GM12878 (cell line): Measurements from ENCODE around the gene CACNA1D. TPM values are rescaled to one million over a fixed set of nuclear protein-coding genes. Genes with fewer than 3 reads are reported as not detected.

Experiments
- ATAC-seq: fragments of 200-7000 bp; cut with Tn5 transposase; 3 replicates; pipeline ENCODE4 v1.9.1; 2020; ENCODE audit warnings: mild to moderate bottlenecking, moderate library complexity
- BruUV-seq: library from RNA; stranded (reverse); fragments of 400-500 nt; replicated peaks from 2 replicates; lab custom pipeline; 2021; lab: Mats Ljungman, UMichigan
- CTCF ChIA-PET: fragments of 300-600 bp; sonication (Branson Sonifier 250); formaldehyde crosslinking; extraction: SDS; loops from one replicate; lab custom pipeline; 2021; ENCODE audit warnings: inconsistent platforms; lab: Yijun Ruan, JAX
- POLR2A ChIA-PET: fragments of 350-600 bp; formaldehyde crosslinking; extraction: SDS; loops from one replicate; lab custom pipeline; 2021; ENCODE audit warnings: inconsistent platforms; lab: Charles Lee
- RAD21 ChIA-PET: fragments of 300-600 bp; sonication (Branson Sonifier 250); formaldehyde crosslinking; loops from one replicate; lab custom pipeline; 2023; ENCODE audit warnings: antibody characterized with exemption; ENCODE audit not compliant: unreplicated experiment; lab: Charles Lee
- SMC1A ChIA-PET: fragments of 300-600 bp; sonication (Branson Sonifier 250); formaldehyde crosslinking; loops from one replicate; lab custom pipeline; 2023; ENCODE audit not compliant: unreplicated experiment, uncharacterized antibody; lab: Charles Lee
- DNase-seq: peaks from one replicate; pipeline ENCODE4 v3.0.0-alpha.2; 2011; ENCODE audit warnings: low read depth, low spot score
- FAIRE-seq: peaks from 3 replicates; lab custom pipeline; 2011; peaks lifted over from hg19 to GRCh38; lab: Jason Lieb, UNC
- H2AFZ ChIP-seq: 2 replicates; pipeline ENCODE4 v1.6.0; 2011; ENCODE audit warnings: low read depth, low read length, control low read depth; ENCODE audit not compliant: control insufficient read depth
- H3K27ac ChIP-seq: 2 replicates; pipeline ENCODE4 v1.5.1; 2011; ENCODE audit warnings: control low read depth; ENCODE audit not compliant: control insufficient read depth, insufficient read depth
- H3K27me3 ChIP-seq, 2 experiments: replicated peaks in 1 of 2; 2 replicates each; pipeline versions ENCODE4 v1.6.0 to v1.6.1; 2011; ENCODE audit warnings: low read length in 1 of 2; ENCODE audit not compliant: control insufficient read depth in 2 of 2, insufficient read depth in 2 of 2
- H3K36me3 ChIP-seq, 2 experiments: 2 replicates each; pipeline ENCODE4 v1.5.1; 2011; ENCODE audit warnings: low read length in 1 of 2; ENCODE audit not compliant: control insufficient read depth in 2 of 2, insufficient read depth in 2 of 2
- H3K4me1 ChIP-seq: 2 replicates; pipeline ENCODE4 v1.6.1; 2011; ENCODE audit warnings: mild to moderate bottlenecking, low read length, moderate library complexity, mixed read lengths; ENCODE audit not compliant: control insufficient read depth, insufficient read depth
- H3K4me2 ChIP-seq: 2 replicates; pipeline ENCODE4 v1.6.0; 2011; ENCODE audit warnings: control low read depth; ENCODE audit not compliant: control insufficient read depth, insufficient read depth
- H3K4me3 ChIP-seq: fragments of 200-600 bp; sonication (generic); 2 replicates; pipeline ENCODE4 v1.5.1; 2016
- H3K79me2 ChIP-seq: 2 replicates; pipeline ENCODE4 v1.6.0; 2011; ENCODE audit warnings: low read length; ENCODE audit not compliant: control insufficient read depth, insufficient read depth
- H3K9ac ChIP-seq: 2 replicates; pipeline ENCODE4 v1.8.0; 2011; ENCODE audit warnings: low read length, control low read depth, mixed read lengths; ENCODE audit not compliant: control insufficient read depth, insufficient read depth
- H3K9me3 ChIP-seq: replicated peaks from 3 replicates; pipeline ENCODE4 v1.5.1; 2011; ENCODE audit warnings: mild to moderate bottlenecking, low read length; ENCODE audit not compliant: control insufficient read depth, insufficient read depth
- H4K20me1 ChIP-seq: 2 replicates; pipeline ENCODE4 v1.6.0; 2011; ENCODE audit not compliant: control insufficient read depth, insufficient read depth
- BHLHE40 ChIP-seq, 2 experiments: fragments of 450-650 bp in 1 of 2; IDR thresholded peaks; 2 replicates each; pipeline ENCODE4 v1.6.1; 2011 to 2017; ENCODE audit warnings: low read depth in 2 of 2, borderline replicate concordance in 1 of 2, improper control_type of control experiment in 1 of 2, low read length in 1 of 2, mild to moderate bottlenecking in 1 of 2
- KLF5 ChIP-seq: fragments of 450-650 bp; IDR thresholded peaks from 2 replicates; pipeline ENCODE4 v1.6.1; 2014; ENCODE audit warnings: mild to moderate bottlenecking; ENCODE audit not compliant: partially characterized antibody
- MEF2B ChIP-seq: fragments of 450-650 bp; IDR thresholded peaks from 2 replicates; pipeline ENCODE4 v1.6.1; 2018; ENCODE audit warnings: mild to moderate bottlenecking, moderate library complexity; ENCODE audit not compliant: partially characterized antibody, poor library complexity, severe bottlenecking
- NR2C2 ChIP-seq: IDR thresholded peaks from 2 replicates; pipeline ENCODE4 v1.6.1; 2011; ENCODE audit warnings: borderline replicate concordance, low read depth; ENCODE audit not compliant: control insufficient read depth, insufficient read length
- RBBP5 ChIP-seq: fragments of 200-600 bp; sonication (generic); conservative IDR thresholded peaks from 2 replicates; pipeline ENCODE4 v1.6.1; 2016
- TCF7 ChIP-seq: IDR thresholded peaks from 2 replicates; pipeline ENCODE4 v1.6.1; 2014; ENCODE audit warnings: antibody characterized with exemption, borderline replicate concordance
- ZBTB11 ChIP-seq: fragments of 450-650 bp; formaldehyde crosslinking; IDR thresholded peaks from 2 replicates; pipeline ENCODE4 v1.5.0; 2022; ENCODE audit warnings: mild to moderate bottlenecking, missing genetic modification characterization
- ZBTB33 ChIP-seq: fragments of 450-650 bp; IDR thresholded peaks from 2 replicates; pipeline ENCODE4 v1.6.1; 2017; ENCODE audit warnings: mild to moderate bottlenecking
- ZNF207 ChIP-seq: fragments of 450-650 bp; IDR thresholded peaks from 2 replicates; pipeline ENCODE4 v1.6.1; 2014; ENCODE audit warnings: antibody characterized with exemption, mild to moderate bottlenecking, borderline replicate concordance
- ZSCAN29 ChIP-seq: fragments of 450-650 bp; IDR thresholded peaks from 2 replicates; pipeline ENCODE4 v1.6.1; 2017; ENCODE audit warnings: mild to moderate bottlenecking, moderate library complexity
- WGBS: methylation state at CpG from one replicate; pipeline ENCODE4 v1.1.6; 2016; ENCODE audit warnings: low lambda C conversion rate; ENCODE audit not compliant: insufficient replicate concordance, insufficient coverage; ENCODE audit errors: missing lambda C conversion rate; 5-methylcytosine and 5-hydroxymethylcytosine counted together
- in situ Hi-C: fragments of 300-500 bp; cut with MboI; formaldehyde crosslinking; loops from 9 replicates; pipeline ENCODE4 v1.14.3; 2018; ENCODE audit warnings: mixed read lengths
- intact Hi-C: fragments of 100-400 bp; cut with micrococcal nuclease; formaldehyde crosslinking; loops from one replicate; pipeline ENCODE4 v1.14.2; 2022; ENCODE audit not compliant: unreplicated experiment
- polyA plus RNA-seq, 11 experiments: library from polyadenylated mRNA; depleted of rRNA in 4 of 11; unstranded in 6 of 11; stranded (reverse) in 5 of 11; fragments of >200 nt; fragmentation: Nextera tagmentation in 4 of 11; fragmentation: Illumina TruSeq in 1 of 11; extraction: Ambion mirVana in 4 of 11; extraction: Trizol in 1 of 11; gene quantifications; 1 replicate in 1 of 11; 2 replicates in 10 of 11; pipeline versions ENCODE4 v1.2.1 to v1.2.3, GENCODE V29; 2011 to 2016; ENCODE audit warnings: inconsistent platforms in 2 of 11, missing spikeins in 2 of 11, low read depth in 1 of 11
- total RNA-seq, 4 experiments: library from RNA; depleted of rRNA in 3 of 4; stranded (reverse); fragments of >200 nt in 3 of 4; fragmentation: Illumina TruSeq in 1 of 4; extraction: Trizol in 1 of 4; gene quantifications; 2 replicates each; pipeline versions ENCODE4 v1.2.1 to v1.2.3, GENCODE V29; 2013 to 2021

The CACNA1D gene
- total and polyA plus RNA-seq, 10 of the 15 experiments (the other 5 are each of a cell fraction or from before 2014, with no cell fraction given) = 0.21 to 24.4 (median 1.6) TPM

GRCh38 chr3:53788038-53788437, 293.6 kb downstream of the CACNA1D start (continued):
- no peak for TF ChIP-seq ZBTB11 (CRISPR knock-in tag)
- TF ChIP-seq KLF5 = no peak
- TF ChIP-seq ZBTB33 = no peak
- TF ChIP-seq ZNF207 = no peak
- no peak for TF ChIP-seq NR2C2
- TF ChIP-seq ZSCAN29 = no peak
- no peak for TF ChIP-seq TCF7
- no peak for TF ChIP-seq MEF2B

- no peaks in the 10 kb centered on the region for H3K79me2 ChIP-seq
- WGBS = 71% methylated on average over 16 of the region's 16 CpGs
- DNase-seq (no peak), ATAC-seq (no peak), FAIRE-seq (no peak)
- no peaks in the 10 kb centered on the region for H3K36me3 ChIP-seq
- ChIA-PET SMC1A (interaction anchor here (1.2 kb wide), 1 partner anchor 15 kb away, joined by 3 read pairs; no protein-coding TSS in a partner anchor), POLR2A (no interaction called here), RAD21 (no interaction called here), CTCF (no interaction called here)
- no peak overlapping the region for H3K9ac ChIP-seq
- no peak for TF ChIP-seq RBBP5
- TF ChIP-seq BHLHE40 (IDR thresholded peaks at IDR 0.05; ENCODE audit: borderline replicate concordance in 1 of 2, low read depth in 2 of 2, low read length in 1 of 2) = no peak
- H4K20me1 ChIP-seq = no peaks in the 10 kb centered on the region
- H3K4me1 ChIP-seq = no peaks in the 10 kb centered on the region
- intact Hi-C loops = no loop called here
- H3K27me3 ChIP-seq = no peaks in the 10 kb centered on the region
- H3K9me3 ChIP-seq = no peaks in the 10 kb centered on the region
- H3K27ac ChIP-seq = no peak overlapping the region
- H3K4me3 ChIP-seq = no peak overlapping the region
- in situ Hi-C loops = no loop called here
- BruUV-seq = no TSS peak
- H3K4me2 ChIP-seq = no peak overlapping the region
- no peak overlapping the region for H2AFZ ChIP-seq
These were observed 295.0 kb downstream of the CACNA1D start for GRCh38 chr3:53789459-53789858.
